Activated CD4-positive, alpha-beta T cell treated with anti-CD3 and anti-CD28 coated beads, Interleukin-2, amount 10 ng/mL, durations not matched to agents 7 days and 5 days (primary cell): ENCODE data around the gene GABRQ. TPM values are rescaled to one million over a fixed set of nuclear protein-coding genes. Genes with fewer than 3 reads are reported as not detected.

ENCODE experiments used
- CTCF ChIA-PET: fragments of 350-600 bp; sonication (Branson Sonifier 250); formaldehyde crosslinking; loops from one replicate; lab custom pipeline; 2021; ENCODE audit warnings: antibody characterized with exemption; lab: Charles Lee
- POLR2A ChIA-PET: fragments of 350-600 bp; sonication (Branson Sonifier 250); formaldehyde crosslinking; loops from one replicate; lab custom pipeline; 2021; ENCODE audit warnings: antibody characterized with exemption; lab: Charles Lee
- DNase-seq: peaks from one replicate; pipeline ENCODE4 v3.0.0-alpha.2; 2020
- H3K27ac Mint-ChIP-seq: one replicate; pipeline ENCODE4 v1.8.0; 2021; ENCODE audit warnings: mild to moderate bottlenecking, moderate library complexity, mixed read lengths
- H3K27me3 Mint-ChIP-seq: one replicate; pipeline ENCODE4 v1.8.0; 2021; ENCODE audit warnings: mixed read lengths
- H3K36me3 Mint-ChIP-seq: one replicate; pipeline ENCODE4 v1.8.0; 2021; ENCODE audit warnings: low read depth, mixed read lengths
- H3K4me1 Mint-ChIP-seq: one replicate; pipeline ENCODE4 v1.8.0; 2021; ENCODE audit warnings: mixed read lengths
- H3K4me3 Mint-ChIP-seq: one replicate; pipeline ENCODE4 v1.8.0; 2021; ENCODE audit warnings: mild to moderate bottlenecking, moderate library complexity, mixed read lengths
- H3K9me3 Mint-ChIP-seq: one replicate; pipeline ENCODE4 v1.8.0; 2021; ENCODE audit warnings: mixed read lengths
- total RNA-seq, 2 experiments: library from RNA; stranded (reverse); gene quantifications; one replicate each; pipeline ENCODE4 v1.2.3, GENCODE V29; 2021

GABRQ gene
- total RNA-seq = not detected

- no peaks in the 10 kb centered on the region for H3K9me3 Mint-ChIP-seq
- no peak within 1 kb of the TSS for H3K27ac Mint-ChIP-seq
- H3K4me3 Mint-ChIP-seq = no peak within 1 kb of the TSS
- H3K27me3 Mint-ChIP-seq = peaks cover 32% of the 10 kb centered on the region
- DNase-seq = no peak
- ChIA-PET POLR2A (no interaction called here), CTCF (no interaction called here)
- H3K4me1 Mint-ChIP-seq = no peaks in the 10 kb centered on the region
- H3K36me3 Mint-ChIP-seq = no peaks in the 10 kb centered on the region
Observed at GRCh38 chrX:152637649-152638442, at the start of gene GABRQ. GABRQ (plus strand) TSS chrX:152637895; CDS start chrX:152638203, 308 bp downstream.

GRCh38 chrX:152588206-152588605 lies 49.5 kb upstream of the GABRQ start:
- Mint-ChIP-seq H3K9me3 (no peaks in the 10 kb centered on the region), H3K4me1 (no peaks in the 10 kb centered on the region), H3K27me3 (no peaks in the 10 kb centered on the region), H3K36me3 (no peaks in the 10 kb centered on the region), H3K27ac (no peak overlapping the region), H3K4me3 (no peak overlapping the region)
- POLR2A ChIA-PET = no interaction called here
- DNase-seq = no peak
- CTCF ChIA-PET = no interaction called here

- no peaks in the 10 kb centered on the region for H3K4me1 Mint-ChIP-seq
- H3K27me3 Mint-ChIP-seq = peaks cover 2% of the 10 kb centered on the region
- no peaks in the 10 kb centered on the region for H3K36me3 Mint-ChIP-seq
- no peak overlapping the region for H3K4me3 Mint-ChIP-seq
- H3K27ac Mint-ChIP-seq = no peak overlapping the region
- POLR2A ChIA-PET = no interaction called here
- CTCF ChIA-PET = interaction anchor here (2.1 kb wide), 1 partner anchor 12 kb away, joined by 7 read pairs; no protein-coding TSS in a partner anchor
- DNase-seq = no peak
- H3K9me3 Mint-ChIP-seq = no peaks in the 10 kb centered on the region
Observed at GRCh38 chrX:152600853-152601633, 36.7 kb upstream of the GABRQ start.

- Mint-ChIP-seq H3K4me1 (no peaks in the 10 kb centered on the region), H3K27me3 (peaks cover 2% of the 10 kb centered on the region), H3K36me3 (no peaks in the 10 kb centered on the region), H3K4me3 (no peak overlapping the region), H3K9me3 (no peaks in the 10 kb centered on the region), H3K27ac (no peak overlapping the region)
- peak; percentile 5 for DNase-seq
- POLR2A ChIA-PET = no interaction called here
- CTCF ChIA-PET = interaction anchor here (1.1 to 2.1 kb wide), 2 partner anchors 11 to 215 kb away, joined by 3 to 7 read pairs; no protein-coding TSS in a partner anchor
Observed at GRCh38 chrX:152601848-152602616, 35.7 kb upstream of the GABRQ start.

- DNase-seq = no peak
- Mint-ChIP-seq H3K36me3 (no peaks in the 10 kb centered on the region), H3K4me1 (no peaks in the 10 kb centered on the region), H3K9me3 (no peaks in the 10 kb centered on the region), H3K27ac (no peak overlapping the region), H3K27me3 (peaks cover 5% of the 10 kb centered on the region), H3K4me3 (no peak overlapping the region)
- CTCF ChIA-PET = no interaction called here
- POLR2A ChIA-PET = no interaction called here
Observed at GRCh38 chrX:152614791-152615190, 22.9 kb upstream of the GABRQ start.

GRCh38 chrX:152619897-152620296 lies 17.8 kb upstream of the GABRQ start:
- POLR2A ChIA-PET = no interaction called here
- no peak overlapping the region for H3K27ac Mint-ChIP-seq
- H3K4me3 Mint-ChIP-seq = no peak overlapping the region
- CTCF ChIA-PET = no interaction called here
- H3K4me1 Mint-ChIP-seq = no peaks in the 10 kb centered on the region
- DNase-seq = no peak
- no peaks in the 10 kb centered on the region for H3K36me3 Mint-ChIP-seq
- H3K27me3 Mint-ChIP-seq = peaks cover 7% of the 10 kb centered on the region
- H3K9me3 Mint-ChIP-seq = no peaks in the 10 kb centered on the region

- H3K36me3 Mint-ChIP-seq = no peaks in the 10 kb centered on the region
- peaks cover 22% of the 10 kb centered on the region for H3K27me3 Mint-ChIP-seq
- H3K9me3 Mint-ChIP-seq = no peaks in the 10 kb centered on the region
- DNase-seq = peak; percentile 31
- CTCF ChIA-PET = interaction anchor here (0.6 to 1.5 kb wide), 5 partner anchors 9 to 880 kb away, joined by 3 read pairs; no protein-coding TSS in a partner anchor
- H3K27ac Mint-ChIP-seq = no peak overlapping the region
- POLR2A ChIA-PET = no interaction called here
- H3K4me3 Mint-ChIP-seq = no peak overlapping the region
- H3K4me1 Mint-ChIP-seq = no peaks in the 10 kb centered on the region
Observed at GRCh38 chrX:152632445-152633097, 5.1 kb upstream of the GABRQ start.

GRCh38 chrX:152635941-152636340 lies 1.8 kb upstream of the GABRQ start:
- ChIA-PET CTCF (no interaction called here), POLR2A (no interaction called here)
- Mint-ChIP-seq H3K36me3 (no peaks in the 10 kb centered on the region), H3K9me3 (no peaks in the 10 kb centered on the region), H3K4me1 (no peaks in the 10 kb centered on the region), H3K4me3 (no peak overlapping the region), H3K27ac (no peak overlapping the region), H3K27me3 (peaks cover 32% of the 10 kb centered on the region)
- no peak for DNase-seq

GRCh38 chrX:152638443-152638904 lies 779 bp downstream of the GABRQ start:
- Mint-ChIP-seq H3K27ac (no peak overlapping the region), H3K4me1 (no peaks in the 10 kb centered on the region), H3K27me3 (peaks cover 32% of the 10 kb centered on the region), H3K36me3 (no peaks in the 10 kb centered on the region), H3K4me3 (no peak overlapping the region), H3K9me3 (no peaks in the 10 kb centered on the region)
- no peak for DNase-seq
- POLR2A ChIA-PET = no interaction called here
- CTCF ChIA-PET = no interaction called here

- H3K4me1 Mint-ChIP-seq = no peaks in the 10 kb centered on the region
- H3K9me3 Mint-ChIP-seq = no peaks in the 10 kb centered on the region
- H3K36me3 Mint-ChIP-seq = no peaks in the 10 kb centered on the region
- peaks cover 32% of the 10 kb centered on the region for H3K27me3 Mint-ChIP-seq
- H3K27ac Mint-ChIP-seq = no peak overlapping the region
- no peak overlapping the region for H3K4me3 Mint-ChIP-seq
- no peak for DNase-seq
- POLR2A ChIA-PET = no interaction called here
- CTCF ChIA-PET = interaction anchor here (0.6 kb wide), 1 partner anchor 18 kb away, joined by 4 read pairs; no protein-coding TSS in a partner anchor
Observed at GRCh38 chrX:152639426-152639825, 1.7 kb downstream of the GABRQ start.

- POLR2A ChIA-PET = no interaction called here
- Mint-ChIP-seq H3K36me3 (no peaks in the 10 kb centered on the region), H3K27ac (no peak overlapping the region), H3K9me3 (no peaks in the 10 kb centered on the region), H3K4me1 (no peaks in the 10 kb centered on the region), H3K4me3 (no peak overlapping the region), H3K27me3 (peaks cover 32% of the 10 kb centered on the region)
- CTCF ChIA-PET = interaction anchor here (0.6 kb wide), 1 partner anchor 17 kb away, joined by 4 read pairs; no protein-coding TSS in a partner anchor
- DNase-seq = no peak
Observed at GRCh38 chrX:152640034-152640818, 2.5 kb downstream of the GABRQ start.
